GM12872 (cell line): ENCODE data around the gene ABL1.

Source experiments
- TF ChIP-seq, protein P1 (sequence below): IDR thresholded peaks from 3 replicates; pipeline ENCODE4 v1.5.1; 2011; ENCODE audit warnings: low read depth, mild to moderate bottlenecking, low read length, moderate library complexity; ENCODE audit not compliant: insufficient read depth

ABL1 gene

GRCh38 chr9:130923611-130924447 is 88.8 kb downstream of the ABL1 start:
- TF ChIP-seq, protein P1, sequence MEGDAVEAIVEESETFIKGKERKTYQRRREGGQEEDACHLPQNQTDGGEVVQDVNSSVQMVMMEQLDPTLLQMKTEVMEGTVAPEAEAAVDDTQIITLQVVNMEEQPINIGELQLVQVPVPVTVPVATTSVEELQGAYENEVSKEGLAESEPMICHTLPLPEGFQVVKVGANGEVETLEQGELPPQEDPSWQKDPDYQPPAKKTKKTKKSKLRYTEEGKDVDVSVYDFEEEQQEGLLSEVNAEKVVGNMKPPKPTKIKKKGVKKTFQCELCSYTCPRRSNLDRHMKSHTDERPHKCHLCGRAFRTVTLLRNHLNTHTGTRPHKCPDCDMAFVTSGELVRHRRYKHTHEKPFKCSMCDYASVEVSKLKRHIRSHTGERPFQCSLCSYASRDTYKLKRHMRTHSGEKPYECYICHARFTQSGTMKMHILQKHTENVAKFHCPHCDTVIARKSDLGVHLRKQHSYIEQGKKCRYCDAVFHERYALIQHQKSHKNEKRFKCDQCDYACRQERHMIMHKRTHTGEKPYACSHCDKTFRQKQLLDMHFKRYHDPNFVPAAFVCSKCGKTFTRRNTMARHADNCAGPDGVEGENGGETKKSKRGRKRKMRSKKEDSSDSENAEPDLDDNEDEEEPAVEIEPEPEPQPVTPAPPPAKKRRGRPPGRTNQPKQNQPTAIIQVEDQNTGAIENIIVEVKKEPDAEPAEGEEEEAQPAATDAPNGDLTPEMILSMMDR = no peak

GRCh38 chr9:130924448-130924788 is 89.4 kb downstream of the ABL1 start:
- TF ChIP-seq, protein P1 = no peak

- TF ChIP-seq, protein P1 = no peak
Measured at GRCh38 chr9:130925050-130925678, 90.1 kb downstream of the ABL1 start.

- TF ChIP-seq, protein P1 = no peak
Measured at GRCh38 chr9:130927338-130927737, 92.3 kb downstream of the ABL1 start.

DNA sequence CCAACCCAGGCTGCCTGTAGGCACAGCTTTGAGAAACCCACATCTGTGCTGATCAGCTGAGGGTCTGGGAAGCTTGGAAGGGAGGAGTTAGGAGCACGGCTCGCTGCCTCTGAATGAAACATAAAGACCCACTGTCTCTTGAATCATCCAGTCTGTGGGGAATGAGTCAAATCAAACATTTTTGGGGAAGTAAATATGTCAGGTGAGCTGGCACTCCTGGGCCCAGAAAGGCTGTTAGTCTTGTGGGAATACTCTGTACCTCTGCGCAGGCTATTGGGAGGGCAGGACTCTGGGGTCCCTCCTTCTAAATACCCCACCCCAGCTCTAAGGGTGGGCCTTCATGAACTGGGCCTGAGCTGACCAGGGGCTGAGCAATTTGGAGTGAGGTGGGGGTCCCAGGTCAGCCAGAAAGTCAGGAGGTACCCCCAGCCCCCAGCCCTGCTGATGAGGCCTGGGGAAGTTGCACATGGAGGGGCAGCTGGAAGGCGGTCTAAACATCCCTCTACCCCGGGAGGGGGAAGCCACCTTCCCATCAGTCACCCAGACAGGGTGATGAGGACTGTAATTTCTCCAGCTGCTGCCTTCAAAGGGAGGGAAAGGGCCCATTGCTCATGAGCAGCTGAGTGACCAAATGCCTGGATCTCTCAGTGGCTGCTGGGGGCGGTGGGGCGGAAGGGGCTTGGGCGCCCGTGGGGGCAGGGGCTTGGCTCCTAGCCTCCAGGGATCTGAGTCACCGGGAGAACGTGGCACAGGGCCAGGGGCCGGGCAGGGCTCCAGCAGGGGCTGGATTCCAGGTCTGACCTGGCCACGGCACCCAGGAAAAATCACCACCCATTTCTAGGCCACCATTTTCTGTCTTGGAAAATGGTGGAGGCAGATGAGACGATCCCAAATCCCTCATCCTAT is 93.2 kb downstream of the ABL1 start:
- TF ChIP-seq, protein P1 = no peak

- TF ChIP-seq, protein P1 = no peak
Measured at GRCh38 chr9:130929571-130930038, 94.6 kb downstream of the ABL1 start.

- TF ChIP-seq, protein P1 = no peak
Measured at GRCh38 chr9:130930132-130930803, 95.2 kb downstream of the ABL1 start.
